Measurements from ENCODE around the gene GNAT3.

The GNAT3 gene

DNA sequence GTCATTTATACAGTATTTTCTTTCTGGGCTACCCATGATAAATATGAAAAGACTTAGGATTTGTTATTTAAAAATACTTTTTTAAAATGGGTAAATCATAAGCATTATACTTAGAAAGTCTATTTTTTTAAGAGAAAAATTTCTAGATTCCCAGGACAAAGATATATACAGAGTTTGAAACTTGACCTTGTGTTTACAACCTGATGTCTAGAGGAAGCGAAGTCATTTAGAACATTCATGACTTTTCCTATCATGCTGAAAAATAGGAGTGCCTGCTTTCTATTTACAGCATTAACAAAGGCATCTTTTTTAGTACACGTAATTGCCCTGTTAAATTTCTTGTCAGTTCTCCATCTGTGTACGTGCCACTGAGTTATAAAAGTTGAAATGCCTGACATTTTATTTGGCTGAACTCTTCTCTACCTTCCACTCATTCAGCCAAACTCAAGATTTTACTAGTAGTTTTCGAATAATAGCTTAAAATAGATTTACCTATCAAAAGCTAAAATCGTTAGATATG lies 23.0 kb downstream of the GNAT3 start:
- no peaks in the 10 kb centered on the region for H3K9me3 ChIP-seq (ENCODE audit: severe bottlenecking)
- DNase-seq (ENCODE audit: low spot score) = no peak
- TF ChIP-seq, protein P1, sequence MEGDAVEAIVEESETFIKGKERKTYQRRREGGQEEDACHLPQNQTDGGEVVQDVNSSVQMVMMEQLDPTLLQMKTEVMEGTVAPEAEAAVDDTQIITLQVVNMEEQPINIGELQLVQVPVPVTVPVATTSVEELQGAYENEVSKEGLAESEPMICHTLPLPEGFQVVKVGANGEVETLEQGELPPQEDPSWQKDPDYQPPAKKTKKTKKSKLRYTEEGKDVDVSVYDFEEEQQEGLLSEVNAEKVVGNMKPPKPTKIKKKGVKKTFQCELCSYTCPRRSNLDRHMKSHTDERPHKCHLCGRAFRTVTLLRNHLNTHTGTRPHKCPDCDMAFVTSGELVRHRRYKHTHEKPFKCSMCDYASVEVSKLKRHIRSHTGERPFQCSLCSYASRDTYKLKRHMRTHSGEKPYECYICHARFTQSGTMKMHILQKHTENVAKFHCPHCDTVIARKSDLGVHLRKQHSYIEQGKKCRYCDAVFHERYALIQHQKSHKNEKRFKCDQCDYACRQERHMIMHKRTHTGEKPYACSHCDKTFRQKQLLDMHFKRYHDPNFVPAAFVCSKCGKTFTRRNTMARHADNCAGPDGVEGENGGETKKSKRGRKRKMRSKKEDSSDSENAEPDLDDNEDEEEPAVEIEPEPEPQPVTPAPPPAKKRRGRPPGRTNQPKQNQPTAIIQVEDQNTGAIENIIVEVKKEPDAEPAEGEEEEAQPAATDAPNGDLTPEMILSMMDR (IDR thresholded peaks at IDR 0.05; ENCODE audit: poor library complexity, severe bottlenecking) = no peak
- no peaks in the 10 kb centered on the region for H3K27me3 ChIP-seq (ENCODE audit: insufficient read depth, poor library complexity, severe bottlenecking)
- H3K27ac ChIP-seq (ENCODE audit: poor library complexity, severe bottlenecking) = no peak overlapping the region
- H3K4me3 ChIP-seq (ENCODE audit: severe bottlenecking) = no peak overlapping the region
- no peak for ATAC-seq (ENCODE audit: low read depth)
- H3K4me1 ChIP-seq (ENCODE audit: insufficient read depth, poor library complexity, severe bottlenecking) = peaks cover 26% of the 10 kb centered on the region
- no peaks in the 10 kb centered on the region for H3K36me3 ChIP-seq (ENCODE audit: low read depth)

DNA sequence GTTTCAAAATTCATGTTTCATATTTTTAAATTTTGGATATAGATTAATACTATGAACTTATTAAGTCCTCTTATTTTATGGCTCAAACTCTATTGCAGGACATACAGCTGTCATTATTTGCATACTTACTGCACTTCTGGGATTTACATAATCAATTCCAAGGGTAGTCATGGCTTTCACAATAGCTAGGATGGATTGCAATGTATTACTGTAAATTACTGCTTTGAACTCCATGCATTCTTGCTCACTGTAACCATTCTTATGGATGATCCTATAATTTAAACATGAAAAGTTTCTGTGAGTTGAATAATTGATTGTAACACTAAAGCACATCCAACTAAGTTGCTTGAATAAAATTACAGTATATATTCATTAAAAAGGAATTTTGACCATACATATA lies 23.5 kb downstream of the GNAT3 start:
- DNase-seq (ENCODE audit: low spot score) = no peak
- H3K9me3 ChIP-seq (ENCODE audit: severe bottlenecking) = no peaks in the 10 kb centered on the region
- TF ChIP-seq, protein P1 (IDR thresholded peaks at IDR 0.05; ENCODE audit: poor library complexity, severe bottlenecking) = no peak
- H3K36me3 ChIP-seq (ENCODE audit: low read depth) = no peaks in the 10 kb centered on the region
- no peaks in the 10 kb centered on the region for H3K27me3 ChIP-seq (ENCODE audit: insufficient read depth, poor library complexity, severe bottlenecking)
- H3K4me1 ChIP-seq (ENCODE audit: insufficient read depth, poor library complexity, severe bottlenecking) = peaks cover 31% of the 10 kb centered on the region
- H3K4me3 ChIP-seq (ENCODE audit: severe bottlenecking) = no peak overlapping the region
- ATAC-seq (ENCODE audit: low read depth) = peak; percentile 38; the same call in 1 of the 3 replicates
- no peak overlapping the region for H3K27ac ChIP-seq (ENCODE audit: poor library complexity, severe bottlenecking)

DNA sequence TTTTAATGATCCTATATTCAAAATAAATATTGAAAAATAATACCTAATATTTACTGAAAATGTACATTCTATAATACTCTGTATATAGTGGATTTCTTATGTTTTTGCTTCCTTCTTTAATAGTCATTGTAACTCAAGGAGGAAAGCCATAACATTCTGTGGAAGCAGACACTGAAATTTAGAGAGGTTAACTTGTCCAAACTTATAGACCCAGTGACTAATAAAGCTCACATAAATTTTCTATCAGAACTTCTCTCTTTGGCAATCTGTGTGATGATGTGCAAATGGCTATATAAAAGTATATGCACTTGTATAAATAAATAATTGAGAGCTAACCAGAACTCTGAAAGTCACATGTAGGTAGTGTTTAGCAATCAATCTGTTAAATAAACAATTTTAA lies 26.1 kb downstream of the GNAT3 start:
- peak overlapping the region; percentile 23 for H3K27ac ChIP-seq (ENCODE audit: poor library complexity, severe bottlenecking)
- H3K4me3 ChIP-seq (ENCODE audit: severe bottlenecking) = no peak overlapping the region
- no peaks in the 10 kb centered on the region for H3K36me3 ChIP-seq (ENCODE audit: low read depth)
- TF ChIP-seq, protein P1 (IDR thresholded peaks at IDR 0.05; ENCODE audit: poor library complexity, severe bottlenecking) = no peak
- no peaks in the 10 kb centered on the region for H3K9me3 ChIP-seq (ENCODE audit: severe bottlenecking)
- DNase-seq (ENCODE audit: low spot score) (no peak), ATAC-seq (ENCODE audit: low read depth) (0 out of 3 replicates have a peak, but pooled peaks have one; percentile 20)
- peaks cover 55% of the 10 kb centered on the region for H3K4me1 ChIP-seq (ENCODE audit: insufficient read depth, poor library complexity, severe bottlenecking)
- no peaks in the 10 kb centered on the region for H3K27me3 ChIP-seq (ENCODE audit: insufficient read depth, poor library complexity, severe bottlenecking)

DNA sequence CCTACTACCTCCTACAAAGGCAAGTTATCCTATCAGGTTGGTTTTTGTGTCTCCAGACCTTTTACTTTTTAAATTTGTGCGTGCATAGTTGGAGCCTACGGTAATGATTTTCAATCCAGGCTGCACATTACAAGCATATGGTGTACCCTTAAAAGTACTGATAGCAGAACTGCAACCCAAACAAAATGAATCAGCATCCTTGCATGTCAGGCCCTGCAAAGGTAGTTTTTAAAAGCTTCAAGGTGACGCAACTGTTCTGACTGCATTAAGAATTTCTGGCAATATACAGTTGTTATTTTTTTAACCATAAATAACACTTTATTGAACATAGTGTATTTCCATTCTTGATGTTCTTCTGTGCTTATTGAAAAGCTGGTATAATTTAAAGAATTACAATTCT lies 28.9 kb downstream of the GNAT3 start:
- Histone ChIP-seq H3K27me3 (ENCODE audit: insufficient read depth, poor library complexity, severe bottlenecking) (no peaks in the 10 kb centered on the region), H3K27ac (ENCODE audit: poor library complexity, severe bottlenecking) (peak overlapping the region; percentile 87), H3K4me1 (ENCODE audit: insufficient read depth, poor library complexity, severe bottlenecking) (peaks cover 59% of the 10 kb centered on the region), H3K4me3 (ENCODE audit: severe bottlenecking) (no peak overlapping the region), H3K9me3 (ENCODE audit: severe bottlenecking) (no peaks in the 10 kb centered on the region), H3K36me3 (ENCODE audit: low read depth) (no peaks in the 10 kb centered on the region)
- peak; percentile 73 for ATAC-seq (ENCODE audit: low read depth)
- DNase-seq (ENCODE audit: low spot score) = no peak
- TF ChIP-seq, protein P1 (IDR thresholded peaks at IDR 0.05; ENCODE audit: poor library complexity, severe bottlenecking) = no peak

DNA sequence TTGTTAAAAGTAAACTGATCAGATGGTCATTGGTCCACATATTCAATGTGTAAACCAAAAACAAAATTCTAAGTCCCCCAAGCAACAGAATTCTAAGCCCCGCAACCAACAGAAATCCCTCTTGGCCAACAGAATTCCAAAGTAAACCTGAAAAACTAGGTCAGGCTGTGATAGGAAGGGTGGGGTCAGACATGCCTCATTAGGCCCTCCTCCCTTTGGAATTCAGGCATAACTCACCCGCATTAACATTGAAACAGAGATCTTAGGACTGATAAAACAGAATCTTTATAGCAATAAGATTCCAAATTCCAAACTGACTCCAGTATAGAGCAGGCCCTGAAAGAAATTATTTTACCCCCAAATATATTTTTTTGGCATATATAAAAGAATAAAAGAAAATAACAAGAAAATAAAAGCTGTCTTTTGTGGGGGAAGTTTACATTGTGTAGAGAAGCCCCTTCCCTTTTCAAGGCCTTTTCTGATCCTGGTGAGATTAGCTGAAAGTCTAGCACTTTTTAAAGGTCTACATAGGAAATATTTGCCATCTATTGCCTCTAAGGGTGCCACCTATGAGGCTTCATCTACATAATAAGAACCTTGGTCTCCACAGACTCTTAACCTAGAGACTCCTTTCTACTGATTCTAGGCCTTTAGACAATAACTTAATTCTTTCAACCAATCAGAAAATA lies 30.5 kb downstream of the GNAT3 start:
- ATAC-seq (ENCODE audit: low read depth) (peak; percentile 88), DNase-seq (ENCODE audit: low spot score) (peak; percentile 65)
- no peaks in the 10 kb centered on the region for H3K36me3 ChIP-seq (ENCODE audit: low read depth)
- TF ChIP-seq, protein P1 (IDR thresholded peaks at IDR 0.05; ENCODE audit: poor library complexity, severe bottlenecking) = no peak
- H3K27me3 ChIP-seq (ENCODE audit: insufficient read depth, poor library complexity, severe bottlenecking) = no peaks in the 10 kb centered on the region
- H3K27ac ChIP-seq (ENCODE audit: poor library complexity, severe bottlenecking) = peak overlapping the region; percentile 87
- H3K4me3 ChIP-seq (ENCODE audit: severe bottlenecking) = no peak overlapping the region
- peaks cover 71% of the 10 kb centered on the region for H3K4me1 ChIP-seq (ENCODE audit: insufficient read depth, poor library complexity, severe bottlenecking)
- H3K9me3 ChIP-seq (ENCODE audit: severe bottlenecking) = no peaks in the 10 kb centered on the region

Measured in RWPE2 (cell line).